IPS-20b (cell line): ENCODE results near the gene ZBP1.

Experiments
- H3K27ac ChIP-seq: one replicate; pipeline ENCODE4 v1.5.1; 2013; ENCODE audit warnings: low read length
- H3K27me3 ChIP-seq: 2 replicates; pipeline ENCODE4 v1.6.1; 2013; ENCODE audit warnings: mild to moderate bottlenecking, low read length, inconsistent platforms; ENCODE audit not compliant: insufficient read depth
- H3K36me3 ChIP-seq: 2 replicates; pipeline ENCODE4 v1.6.1; 2013; ENCODE audit warnings: low read depth, mild to moderate bottlenecking, inconsistent platforms, low read length, moderate library complexity; ENCODE audit not compliant: insufficient read depth
- H3K4me1 ChIP-seq: 2 replicates; pipeline ENCODE4 v1.6.1; 2013; ENCODE audit warnings: mild to moderate bottlenecking, control low read depth, inconsistent platforms, low read length, moderate library complexity; ENCODE audit not compliant: insufficient read depth
- H3K4me3 ChIP-seq: 2 replicates; pipeline ENCODE4 v1.5.1; 2013; ENCODE audit warnings: mild to moderate bottlenecking, low read length, inconsistent platforms
- H3K9ac ChIP-seq: 2 replicates; pipeline ENCODE4 v1.6.1; 2013; ENCODE audit warnings: low read depth, mild to moderate bottlenecking, inconsistent platforms, low read length, moderate library complexity
- H3K9me3 ChIP-seq: 2 replicates; pipeline ENCODE4 v1.6.1; 2013; ENCODE audit warnings: mild to moderate bottlenecking, low read depth, low read length, inconsistent platforms; ENCODE audit not compliant: insufficient read depth

ZBP1 gene

DNA sequence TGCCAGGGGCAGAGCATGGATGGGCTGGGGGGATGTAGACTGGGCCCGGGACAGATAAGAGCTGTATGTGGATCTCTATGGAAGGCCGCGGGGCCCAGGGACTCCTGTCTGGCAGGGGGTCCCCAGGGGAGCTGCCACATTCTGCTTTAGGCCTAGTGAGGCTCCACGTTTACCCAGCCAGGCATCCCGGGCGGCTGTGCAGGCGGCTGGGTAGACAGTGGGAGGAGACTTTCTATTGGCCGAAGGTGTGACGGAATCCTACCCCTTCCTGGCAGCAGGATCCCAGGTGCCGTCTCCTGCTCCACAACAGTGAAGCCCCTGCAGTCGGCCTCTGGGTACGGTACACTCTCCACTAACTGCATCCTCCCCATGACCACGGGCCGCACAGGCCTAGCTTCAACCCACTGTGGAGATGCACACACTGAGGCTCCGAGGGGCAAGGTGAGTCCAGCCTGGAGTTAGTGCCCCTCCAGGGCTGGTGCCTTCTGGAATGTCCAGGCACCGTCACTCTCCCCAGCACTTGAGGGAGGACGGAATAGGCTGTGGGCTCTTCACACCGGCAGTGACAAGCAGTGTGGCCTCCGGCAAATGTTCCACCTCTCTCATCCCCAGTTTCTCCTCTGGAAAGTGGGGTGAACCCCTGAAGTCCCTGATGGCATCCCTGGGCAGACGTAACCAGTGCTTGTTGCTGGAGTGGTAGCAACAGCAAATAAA lies 36.8 kb upstream of the ZBP1 start:
- H3K36me3 ChIP-seq, result peaks cover 29% of the 10 kb centered on the region; the same call in 1 of the 2 replicates
- no peaks in the 10 kb centered on the region for H3K27me3 ChIP-seq
- H3K27ac ChIP-seq, result no peak overlapping the region
- H3K9ac ChIP-seq, result no peak overlapping the region
- H3K9me3 ChIP-seq, result no peaks in the 10 kb centered on the region
- peaks cover 2% of the 10 kb centered on the region for H3K4me1 ChIP-seq
- no peak overlapping the region for H3K4me3 ChIP-seq

- no peaks in the 10 kb centered on the region for H3K27me3 ChIP-seq
- no peak overlapping the region for H3K9ac ChIP-seq
- no peaks in the 10 kb centered on the region for H3K9me3 ChIP-seq
- no peak overlapping the region for H3K4me3 ChIP-seq
- peaks cover 2% of the 10 kb centered on the region for H3K4me1 ChIP-seq
- peaks cover 29% of the 10 kb centered on the region; the same call in 1 of the 2 replicates for H3K36me3 ChIP-seq
- H3K27ac ChIP-seq, result no peak overlapping the region
These were observed 36.1 kb upstream of the ZBP1 start for GRCh38 chr20:57656252-57656820.

- no peak overlapping the region for H3K9ac ChIP-seq
- peaks cover 34% of the 10 kb centered on the region; the same call in 1 of the 2 replicates for H3K36me3 ChIP-seq
- H3K4me3 ChIP-seq, result no peak overlapping the region
- peaks cover 2% of the 10 kb centered on the region for H3K4me1 ChIP-seq
- H3K9me3 ChIP-seq, result no peaks in the 10 kb centered on the region
- no peak overlapping the region for H3K27ac ChIP-seq
- H3K27me3 ChIP-seq, result no peaks in the 10 kb centered on the region
These were observed 35.6 kb upstream of the ZBP1 start for GRCh38 chr20:57655809-57656155.

DNA sequence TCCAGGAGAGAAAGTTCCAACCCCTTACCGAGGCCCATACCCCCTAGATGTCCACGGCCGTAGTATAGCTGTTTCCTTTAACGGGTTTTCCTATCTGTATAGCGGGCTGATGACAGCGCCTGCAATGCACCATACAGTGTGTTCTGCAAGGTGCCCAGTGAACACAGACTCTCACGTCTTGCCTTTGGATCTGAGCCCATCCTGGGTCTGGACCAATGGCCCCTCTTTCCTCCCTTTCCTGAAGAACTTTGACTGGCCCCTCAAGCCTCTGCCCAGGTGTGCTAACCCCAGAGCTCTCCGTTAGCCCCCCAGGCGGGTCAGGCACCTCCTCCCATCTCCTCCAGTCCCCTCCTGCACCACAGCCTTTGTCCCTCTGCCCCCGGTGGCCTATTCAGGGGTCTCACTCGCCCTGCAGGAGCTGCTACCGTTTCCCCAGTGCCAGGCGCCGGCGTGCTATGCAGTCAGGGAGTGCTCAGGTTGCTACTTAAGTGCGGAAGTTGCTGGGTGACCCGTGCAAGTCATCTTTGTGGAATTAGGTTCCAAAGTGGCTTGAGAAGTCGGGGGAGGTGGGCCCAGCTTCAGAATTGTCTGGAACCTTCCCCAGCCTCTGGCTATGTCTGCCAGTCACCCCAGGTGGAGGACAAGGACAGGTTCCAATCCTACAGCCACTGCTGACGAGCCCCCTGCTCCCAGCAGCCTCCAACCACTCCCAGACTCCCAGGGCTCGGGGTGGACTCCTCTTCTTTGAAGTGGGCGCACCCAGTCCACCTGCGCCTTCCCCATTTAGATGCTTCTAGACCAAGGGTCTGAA lies 35.0 kb upstream of the ZBP1 start:
- Histone ChIP-seq H3K27ac (no peak overlapping the region), H3K36me3 (peaks cover 34% of the 10 kb centered on the region), H3K27me3 (no peaks in the 10 kb centered on the region), H3K4me3 (no peak overlapping the region), H3K9ac (no peak overlapping the region), H3K4me1 (peaks cover 2% of the 10 kb centered on the region), H3K9me3 (no peaks in the 10 kb centered on the region)

- Histone ChIP-seq H3K4me1 (peaks cover 2% of the 10 kb centered on the region), H3K27ac (no peak overlapping the region), H3K36me3 (peaks cover 34% of the 10 kb centered on the region), H3K4me3 (no peak overlapping the region), H3K9ac (no peak overlapping the region), H3K9me3 (no peaks in the 10 kb centered on the region), H3K27me3 (no peaks in the 10 kb centered on the region)
These were observed 34.3 kb upstream of the ZBP1 start for GRCh38 chr20:57654363-57654997.

GRCh38 chr20:57653910-57654309 lies 33.7 kb upstream of the ZBP1 start:
- H3K27me3 ChIP-seq, result no peaks in the 10 kb centered on the region
- peaks cover 30% of the 10 kb centered on the region for H3K36me3 ChIP-seq
- no peak overlapping the region for H3K4me3 ChIP-seq
- no peaks in the 10 kb centered on the region for H3K9me3 ChIP-seq
- peaks cover 2% of the 10 kb centered on the region for H3K4me1 ChIP-seq
- H3K9ac ChIP-seq, result no peak overlapping the region
- no peak overlapping the region for H3K27ac ChIP-seq

GRCh38 chr20:57653546-57653900 lies 33.3 kb upstream of the ZBP1 start:
- Histone ChIP-seq H3K27me3 (no peaks in the 10 kb centered on the region), H3K36me3 (peaks cover 26% of the 10 kb centered on the region), H3K4me1 (peaks cover 2% of the 10 kb centered on the region), H3K27ac (no peak overlapping the region), H3K4me3 (no peak overlapping the region), H3K9ac (no peak overlapping the region), H3K9me3 (no peaks in the 10 kb centered on the region)

GRCh38 chr20:57652606-57653545 lies 32.6 kb upstream of the ZBP1 start:
- peaks cover 2% of the 10 kb centered on the region for H3K4me1 ChIP-seq
- H3K27ac ChIP-seq, result no peak overlapping the region
- no peaks in the 10 kb centered on the region for H3K9me3 ChIP-seq
- H3K9ac ChIP-seq, result no peak overlapping the region
- no peaks in the 10 kb centered on the region for H3K27me3 ChIP-seq
- no peak overlapping the region for H3K4me3 ChIP-seq
- peaks cover 20% of the 10 kb centered on the region for H3K36me3 ChIP-seq

DNA sequence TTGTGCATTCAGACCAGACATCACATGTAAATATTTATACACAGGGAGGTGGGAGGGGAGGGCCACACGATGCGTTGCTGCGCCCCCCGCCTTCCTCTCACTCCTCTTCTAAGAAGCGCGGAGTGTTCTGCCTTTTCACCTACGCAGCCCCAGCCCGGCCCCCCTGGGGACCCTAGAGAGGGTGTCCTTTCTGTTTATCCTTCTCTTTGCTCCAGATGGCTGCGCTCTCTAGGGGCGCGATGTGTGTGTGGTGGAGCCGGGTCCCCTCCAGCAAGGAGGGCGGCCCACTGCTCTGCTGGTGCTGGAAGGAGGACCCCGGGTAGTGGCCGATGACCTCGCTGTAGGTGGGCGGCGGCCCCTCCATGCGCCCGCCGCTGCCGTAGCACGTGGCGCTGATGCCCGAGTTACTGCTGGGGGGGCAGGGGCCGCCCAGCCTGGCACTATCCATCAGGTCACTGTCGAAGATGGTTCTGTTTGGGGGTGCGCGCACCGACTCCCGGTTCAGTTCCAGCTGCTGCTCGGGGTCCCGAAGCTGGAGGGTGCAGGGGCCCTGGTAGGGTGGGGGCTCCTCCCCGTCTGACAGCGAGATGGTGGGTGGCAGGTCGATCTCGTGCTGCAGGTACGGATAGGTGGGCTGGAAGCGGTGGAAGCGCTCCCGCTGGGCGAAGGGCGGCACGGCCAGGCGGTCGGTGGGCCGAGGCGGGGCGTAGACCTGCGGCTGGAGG lies 31.8 kb upstream of the ZBP1 start:
- H3K27ac ChIP-seq, result no peak overlapping the region

GRCh38 chr20:57650756-57651483 lies 30.7 kb upstream of the ZBP1 start:
- Histone ChIP-seq H3K9me3 (peaks cover 2% of the 10 kb centered on the region; the same call in 1 of the 2 replicates), H3K27ac (no peak overlapping the region), H3K4me1 (peaks cover 2% of the 10 kb centered on the region), H3K4me3 (no peak overlapping the region), H3K9ac (no peak overlapping the region), H3K36me3 (peaks cover 5% of the 10 kb centered on the region), H3K27me3 (no peaks in the 10 kb centered on the region)

More for the DNA sequence above, 31.8 kb upstream of the ZBP1 start:
- Histone ChIP-seq H3K36me3 (peaks cover 13% of the 10 kb centered on the region), H3K9ac (no peak overlapping the region), H3K27me3 (no peaks in the 10 kb centered on the region), H3K4me3 (no peak overlapping the region), H3K9me3 (no peaks in the 10 kb centered on the region), H3K4me1 (peaks cover 2% of the 10 kb centered on the region)
